Measurements from ENCODE around the gene CDH23.

Gene CDH23

GRCh38 chr10:71735709-71736569 is 339.2 kb downstream of the CDH23 start:
- ATAC-seq = no peak
- no peak for TF ChIP-seq CSDC2 (CRISPR knock-in tag; IDR thresholded peaks at IDR 0.05)
- no peak for TF ChIP-seq RARB (CRISPR knock-in tag; IDR thresholded peaks at IDR 0.05)
- TF ChIP-seq TCF4 (CRISPR knock-in tag; IDR thresholded peaks at IDR 0.05; ENCODE audit: borderline replicate concordance) = no peak
- no peak for TF ChIP-seq ZFP30 (CRISPR knock-in tag; IDR thresholded peaks at IDR 0.05)
- TF ChIP-seq CSRNP3 (CRISPR knock-in tag; IDR thresholded peaks at IDR 0.05) = no peak
- no peak for TF ChIP-seq ZNF70 (CRISPR knock-in tag; IDR thresholded peaks at IDR 0.05)
- TF ChIP-seq ARNTL (CRISPR knock-in tag; IDR thresholded peaks at IDR 0.05; ENCODE audit: borderline replicate concordance, low read depth) = no peak
- TF ChIP-seq ZNF8 (CRISPR knock-in tag; IDR thresholded peaks at IDR 0.05) = no peak

- no peak for ATAC-seq
- TF ChIP-seq ISL1 (CRISPR knock-in tag; IDR thresholded peaks at IDR 0.05) = no peak
- TF ChIP-seq CSRNP3 (CRISPR knock-in tag; IDR thresholded peaks at IDR 0.05) = no peak
- no peak for TF ChIP-seq PPARA (CRISPR knock-in tag; IDR thresholded peaks at IDR 0.05; ENCODE audit: borderline replicate concordance)
- no peak for TF ChIP-seq BACH2 (CRISPR knock-in tag; IDR thresholded peaks at IDR 0.05; ENCODE audit: borderline replicate concordance)
- TF ChIP-seq OSR1 (CRISPR knock-in tag; IDR thresholded peaks at IDR 0.05) = no peak
- no peak for TF ChIP-seq TCF4 (CRISPR knock-in tag; IDR thresholded peaks at IDR 0.05; ENCODE audit: borderline replicate concordance)
- no peak for TF ChIP-seq ZC3H10 (CRISPR knock-in tag; IDR thresholded peaks at IDR 0.05)
- TF ChIP-seq SNAI2 (CRISPR knock-in tag; IDR thresholded peaks at IDR 0.05) = no peak
These were observed 339.8 kb downstream of the CDH23 start for GRCh38 chr10:71736570-71736952.

GRCh38 chr10:71737001-71737833 is 340.5 kb downstream of the CDH23 start:
- TF ChIP-seq ZNF565 (CRISPR knock-in tag; conservative IDR thresholded peaks at IDR 0.05; ENCODE audit: low read depth) (no peak), ZFP30 (CRISPR knock-in tag; IDR thresholded peaks at IDR 0.05) (no peak), OSR1 (CRISPR knock-in tag; IDR thresholded peaks at IDR 0.05) (no peak), ARNTL (CRISPR knock-in tag; IDR thresholded peaks at IDR 0.05; ENCODE audit: borderline replicate concordance, low read depth) (no peak), TCF4 (CRISPR knock-in tag; IDR thresholded peaks at IDR 0.05; ENCODE audit: borderline replicate concordance) (no peak), BACH2 (CRISPR knock-in tag; IDR thresholded peaks at IDR 0.05; ENCODE audit: borderline replicate concordance) (no peak), ZNF8 (CRISPR knock-in tag; IDR thresholded peaks at IDR 0.05) (no peak), TSHZ2 (CRISPR knock-in tag; IDR thresholded peaks at IDR 0.05) (no peak)
- ATAC-seq = no peak

- peak; percentile 43; the same call in 1 of the 2 replicates for TF ChIP-seq TCF4 (CRISPR knock-in tag; IDR thresholded peaks at IDR 0.05; ENCODE audit: borderline replicate concordance)
- no peak for TF ChIP-seq ZNF70 (CRISPR knock-in tag; IDR thresholded peaks at IDR 0.05)
- no peak for ATAC-seq
These were observed 341.1 kb downstream of the CDH23 start for GRCh38 chr10:71737834-71738197.

GRCh38 chr10:71739358-71739900 is 342.7 kb downstream of the CDH23 start:
- no peak for ATAC-seq
- TF ChIP-seq ZC3H10 (CRISPR knock-in tag; IDR thresholded peaks at IDR 0.05) (no peak), CSDC2 (CRISPR knock-in tag; IDR thresholded peaks at IDR 0.05) (no peak), OSR1 (CRISPR knock-in tag; IDR thresholded peaks at IDR 0.05) (no peak), PATZ1 (CRISPR knock-in tag; IDR thresholded peaks at IDR 0.05; ENCODE audit: borderline replicate concordance) (no peak), CSRNP3 (CRISPR knock-in tag; IDR thresholded peaks at IDR 0.05) (no peak), ISL1 (CRISPR knock-in tag; IDR thresholded peaks at IDR 0.05) (no peak), TOX (CRISPR knock-in tag; IDR thresholded peaks at IDR 0.05; ENCODE audit: borderline replicate concordance) (no peak), ZNF70 (CRISPR knock-in tag; IDR thresholded peaks at IDR 0.05) (no peak), POU6F1 (CRISPR knock-in tag; IDR thresholded peaks at IDR 0.05; ENCODE audit: borderline replicate concordance, low read depth) (no peak)
